ENCODE data around the gene CDC42BPB.

The CDC42BPB gene

GRCh38 chr14:102951034-102951433, 106.3 kb downstream of the CDC42BPB start:
- no peaks in the 10 kb centered on the region for H3K27me3 ChIP-seq
- H4K20me1 ChIP-seq, result peaks cover 0 to 18% (median 0%) of the 10 kb centered on the region in 11 experiments; a peak in 3 of 22 replicates
- no peak overlapping the region for H3K27ac ChIP-seq
- peaks cover 0 to 70% (median 14%) of the 10 kb centered on the region in 11 experiments; a peak in 11 of 22 replicates for H3K36me3 ChIP-seq
- H3K4me3 ChIP-seq, result no peak overlapping the region
- H3K4me1 ChIP-seq, result peaks cover 23 to 57% (median 33%) of the 10 kb centered on the region in 10 experiments
- peak overlapping the region in 1 of 11 experiments; percentile 7; a peak in 1 of 22 replicates for H3K4me2 ChIP-seq
- H3K9me3 ChIP-seq (replicated peaks in 1 of 11), result no peaks in the 10 kb centered on the region
- TF ChIP-seq Cebpa-rat (IDR thresholded peaks at IDR 0.05), result no peak
- no peak overlapping the region for H3K9ac ChIP-seq

- peaks cover 0 to 77% (median 14%) of the 10 kb centered on the region in 11 experiments; a peak in 11 of 22 replicates for H3K36me3 ChIP-seq
- no peaks in the 10 kb centered on the region for H3K27me3 ChIP-seq
- no peaks in the 10 kb centered on the region for H3K9me3 ChIP-seq (replicated peaks in 1 of 11)
- H3K9ac ChIP-seq, result peak overlapping the region in 6 of 11 experiments; percentile 6 to 48 (median 30); a peak in 5 of 22 replicates
- H3K4me3 ChIP-seq, result no peak overlapping the region
- H3K4me2 ChIP-seq, result peak overlapping the region; percentile 63 to 84 (median 72)
- TF ChIP-seq Cebpa-rat (IDR thresholded peaks at IDR 0.05), result no peak
- peaks cover 0 to 18% (median 0%) of the 10 kb centered on the region in 11 experiments; a peak in 3 of 22 replicates for H4K20me1 ChIP-seq
- H3K27ac ChIP-seq, result peak overlapping the region in 6 of 11 experiments; percentile 20 to 50 (median 29); a peak in 11 of 22 replicates
- H3K4me1 ChIP-seq, result peaks cover 23 to 51% (median 33%) of the 10 kb centered on the region in 10 experiments
Measured at GRCh38 chr14:102949801-102950451, 107.4 kb downstream of the CDC42BPB start.

GRCh38 chr14:102949062-102949800, 108.1 kb downstream of the CDC42BPB start:
- Histone ChIP-seq H3K27me3 (no peaks in the 10 kb centered on the region), H3K4me3 (peak overlapping the region in 2 of 10 experiments; percentile 3 to 5; a peak in 1 of 20 replicates), H3K27ac (peak overlapping the region in 9 of 11 experiments; percentile 1 to 61 (median 31); a peak in 14 of 22 replicates), H3K4me2 (peak overlapping the region; percentile 63 to 84 (median 72)), H4K20me1 (peaks cover 0 to 18% (median 0%) of the 10 kb centered on the region in 11 experiments; a peak in 3 of 22 replicates), H3K9me3 (replicated peaks in 1 of 11) (no peaks in the 10 kb centered on the region), H3K9ac (peak overlapping the region in 6 of 11 experiments; percentile 6 to 55 (median 32); a peak in 6 of 22 replicates), H3K36me3 (peaks cover 0 to 77% (median 12%) of the 10 kb centered on the region in 11 experiments; a peak in 13 of 22 replicates), H3K4me1 (peaks cover 23 to 51% (median 33%) of the 10 kb centered on the region in 10 experiments)
- TF ChIP-seq Cebpa-rat (IDR thresholded peaks at IDR 0.05), result no peak

- Histone ChIP-seq H4K20me1 (peaks cover 0 to 18% (median 0%) of the 10 kb centered on the region in 11 experiments; a peak in 3 of 22 replicates), H3K4me3 (no peak overlapping the region), H3K27me3 (no peaks in the 10 kb centered on the region), H3K9me3 (replicated peaks in 1 of 11) (no peaks in the 10 kb centered on the region), H3K9ac (peak overlapping the region in 3 of 11 experiments; percentile 42 to 55 (median 48); a peak in 4 of 22 replicates), H3K4me1 (peaks cover 23 to 51% (median 33%) of the 10 kb centered on the region in 10 experiments), H3K4me2 (peak overlapping the region; percentile 63 to 84 (median 72)), H3K36me3 (peaks cover 0 to 77% (median 8%) of the 10 kb centered on the region in 11 experiments; a peak in 13 of 22 replicates), H3K27ac (peak overlapping the region in 8 of 11 experiments; percentile 20 to 61 (median 37); a peak in 13 of 22 replicates)
- TF ChIP-seq Cebpa-rat (IDR thresholded peaks at IDR 0.05), result no peak
Measured at GRCh38 chr14:102948698-102949061, 108.7 kb downstream of the CDC42BPB start.

- Histone ChIP-seq H3K27ac (no peak overlapping the region), H4K20me1 (peaks cover 0 to 18% (median 0%) of the 10 kb centered on the region in 11 experiments; a peak in 3 of 22 replicates), H3K4me1 (peaks cover 23 to 44% (median 27%) of the 10 kb centered on the region in 10 experiments), H3K36me3 (peaks cover 0 to 73% (median 7%) of the 10 kb centered on the region in 11 experiments; a peak in 11 of 22 replicates), H3K9me3 (replicated peaks in 1 of 11) (no peaks in the 10 kb centered on the region), H3K9ac (no peak overlapping the region), H3K4me2 (no peak overlapping the region), H3K27me3 (no peaks in the 10 kb centered on the region), H3K4me3 (no peak overlapping the region)
- no peak for TF ChIP-seq Cebpa-rat (IDR thresholded peaks at IDR 0.05)
Measured at GRCh38 chr14:102947321-102948103, 109.8 kb downstream of the CDC42BPB start.

DNA sequence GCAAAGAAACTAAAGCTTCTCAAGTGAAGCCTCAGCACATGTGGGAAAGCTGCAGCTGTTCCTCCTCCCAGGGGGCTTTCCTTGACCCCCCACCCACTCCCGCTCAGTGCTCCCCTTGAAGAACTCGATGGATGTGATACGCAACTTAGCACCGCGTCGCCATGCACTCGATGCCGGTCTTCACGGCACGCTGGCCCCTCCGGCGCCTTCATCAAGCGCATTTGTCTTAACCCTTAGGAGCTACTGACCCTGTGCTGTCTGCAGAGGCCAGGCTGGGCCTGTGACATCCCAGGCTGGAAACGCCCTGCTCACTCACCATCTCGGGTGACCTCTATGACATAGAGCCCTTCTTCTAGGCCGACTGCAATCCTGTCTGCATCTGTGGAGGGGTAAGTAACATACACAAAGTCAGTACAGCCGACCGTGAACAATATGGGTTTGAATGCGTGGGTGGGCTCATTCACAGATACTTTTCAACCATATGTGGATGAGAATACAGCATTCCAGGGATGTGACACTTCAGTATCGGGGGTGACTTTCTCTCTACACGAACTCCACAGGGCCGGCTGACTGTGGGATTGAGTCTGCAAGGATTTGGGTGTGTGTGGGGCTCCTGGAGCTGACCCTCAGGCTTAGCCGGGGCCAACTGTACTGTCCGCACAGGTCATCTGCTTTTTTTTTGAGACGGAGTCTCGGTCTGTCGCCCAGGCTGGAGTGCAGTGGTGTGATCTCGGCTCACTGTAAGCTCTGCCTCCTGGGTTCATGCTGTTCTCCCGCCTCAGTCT, 111.8 kb downstream of the CDC42BPB start:
- Histone ChIP-seq H3K36me3 (peaks cover 0 to 54% (median 7%) of the 10 kb centered on the region in 11 experiments; a peak in 9 of 22 replicates), H3K9me3 (replicated peaks in 1 of 11) (no peaks in the 10 kb centered on the region), H3K27ac (no peak overlapping the region), H4K20me1 (peaks cover 0 to 26% (median 0%) of the 10 kb centered on the region in 11 experiments; a peak in 3 of 22 replicates), H3K9ac (no peak overlapping the region), H3K4me1 (peaks cover 34 to 43% (median 41%) of the 10 kb centered on the region in 10 experiments), H3K27me3 (no peaks in the 10 kb centered on the region), H3K4me3 (no peak overlapping the region), H3K4me2 (no peak overlapping the region)
- TF ChIP-seq Cebpa-rat (IDR thresholded peaks at IDR 0.05), result no peak

- Histone ChIP-seq H3K27ac (no peak overlapping the region), H3K9me3 (replicated peaks in 1 of 11) (no peaks in the 10 kb centered on the region), H3K4me1 (peaks cover 27 to 43% (median 37%) of the 10 kb centered on the region in 10 experiments), H3K36me3 (peaks cover 0 to 53% (median 7%) of the 10 kb centered on the region in 11 experiments; a peak in 8 of 22 replicates), H3K9ac (no peak overlapping the region), H3K4me3 (no peak overlapping the region), H3K27me3 (no peaks in the 10 kb centered on the region), H4K20me1 (peaks cover 0 to 19% (median 0%) of the 10 kb centered on the region in 11 experiments; a peak in 3 of 22 replicates), H3K4me2 (no peak overlapping the region)
- no peak for TF ChIP-seq Cebpa-rat (IDR thresholded peaks at IDR 0.05)
Measured at GRCh38 chr14:102944448-102945330, 112.7 kb downstream of the CDC42BPB start.
